Measurements from ENCODE around the gene HOMER3.

The HOMER3 gene

DNA sequence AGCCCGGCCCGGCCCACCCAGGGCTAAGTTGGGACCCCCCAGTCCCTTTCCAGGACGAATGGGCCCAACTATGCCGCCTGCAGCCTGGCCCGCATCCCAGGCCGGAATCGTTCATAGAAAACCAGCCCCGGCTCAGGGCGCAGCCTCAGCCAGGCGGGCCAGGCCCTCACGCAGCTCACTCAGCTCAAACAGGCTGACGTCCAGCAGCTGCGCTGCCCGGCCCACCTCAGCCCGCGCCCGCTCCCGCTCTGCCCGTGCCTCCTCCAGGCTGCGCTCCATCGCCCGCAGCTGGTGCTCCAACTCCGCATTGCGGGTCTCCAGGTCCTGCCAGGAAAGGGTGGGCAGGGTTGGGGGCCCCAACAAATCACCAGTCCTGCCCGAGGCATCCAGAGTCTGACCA lies 11.7 kb downstream of the HOMER3 start:
- in situ Hi-C loops (cut with HindIII; ENCODE audit: low sequenced_read_pairs): no loop called here
- no peak overlapping the region for H3K4me3 ChIP-seq (ENCODE audit: low read depth, low read length)

DNA sequence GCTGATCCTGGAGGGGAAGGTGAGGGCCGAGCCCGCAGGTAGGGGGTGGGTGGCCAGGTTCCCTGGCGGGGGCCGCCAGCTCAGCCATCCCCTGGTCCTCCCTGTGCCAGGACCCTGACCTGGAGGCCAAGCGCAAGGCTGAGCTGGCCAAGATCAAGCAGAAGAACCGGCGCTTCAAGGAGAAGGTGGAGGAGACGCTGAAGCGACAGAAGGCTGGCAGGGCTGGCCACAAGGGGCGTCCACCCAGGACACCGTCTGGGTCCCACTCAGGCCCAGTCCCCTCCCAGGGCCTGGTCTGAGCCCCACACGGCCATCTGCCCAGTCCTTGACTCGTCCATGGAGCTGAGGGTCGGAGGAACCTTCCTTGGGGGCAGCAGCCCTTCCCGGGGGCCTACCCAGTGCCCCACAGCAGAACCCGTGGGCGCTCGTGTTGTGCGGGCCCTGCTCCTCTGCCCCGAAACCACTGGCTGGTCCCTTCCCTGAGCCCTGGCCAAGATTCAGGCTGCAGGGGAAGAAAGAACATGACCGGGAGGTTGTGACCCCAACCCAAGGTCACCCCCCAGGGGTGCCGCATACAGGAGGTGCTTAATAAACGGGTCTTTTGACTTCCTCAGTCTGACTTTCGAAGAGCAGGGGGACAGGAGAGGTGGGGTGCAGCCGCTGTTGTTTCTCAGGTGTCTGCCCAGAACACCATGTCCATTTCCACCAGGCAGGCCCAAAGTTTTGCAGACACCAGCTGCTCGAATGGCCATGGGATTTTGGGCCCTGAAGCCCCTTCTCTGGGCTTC lies 12.8 kb downstream of the HOMER3 start:
- TF ChIP-seq, protein P1, sequence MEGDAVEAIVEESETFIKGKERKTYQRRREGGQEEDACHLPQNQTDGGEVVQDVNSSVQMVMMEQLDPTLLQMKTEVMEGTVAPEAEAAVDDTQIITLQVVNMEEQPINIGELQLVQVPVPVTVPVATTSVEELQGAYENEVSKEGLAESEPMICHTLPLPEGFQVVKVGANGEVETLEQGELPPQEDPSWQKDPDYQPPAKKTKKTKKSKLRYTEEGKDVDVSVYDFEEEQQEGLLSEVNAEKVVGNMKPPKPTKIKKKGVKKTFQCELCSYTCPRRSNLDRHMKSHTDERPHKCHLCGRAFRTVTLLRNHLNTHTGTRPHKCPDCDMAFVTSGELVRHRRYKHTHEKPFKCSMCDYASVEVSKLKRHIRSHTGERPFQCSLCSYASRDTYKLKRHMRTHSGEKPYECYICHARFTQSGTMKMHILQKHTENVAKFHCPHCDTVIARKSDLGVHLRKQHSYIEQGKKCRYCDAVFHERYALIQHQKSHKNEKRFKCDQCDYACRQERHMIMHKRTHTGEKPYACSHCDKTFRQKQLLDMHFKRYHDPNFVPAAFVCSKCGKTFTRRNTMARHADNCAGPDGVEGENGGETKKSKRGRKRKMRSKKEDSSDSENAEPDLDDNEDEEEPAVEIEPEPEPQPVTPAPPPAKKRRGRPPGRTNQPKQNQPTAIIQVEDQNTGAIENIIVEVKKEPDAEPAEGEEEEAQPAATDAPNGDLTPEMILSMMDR (IDR thresholded peaks at IDR 0.05; ENCODE audit: low read depth, low read length, missing control alignments): no peak
- in situ Hi-C loops (cut with HindIII; ENCODE audit: low sequenced_read_pairs): no loop called here
- H3K4me3 ChIP-seq (ENCODE audit: low read depth, low read length): no peak overlapping the region
- no peak for DNase-seq (ENCODE audit: low read depth)

More for the DNA sequence above, 11.7 kb downstream of the HOMER3 start:
- no peak for DNase-seq (ENCODE audit: low read depth)
- TF ChIP-seq, protein P1 (IDR thresholded peaks at IDR 0.05; ENCODE audit: low read depth, low read length, missing control alignments): no peak

DNA sequence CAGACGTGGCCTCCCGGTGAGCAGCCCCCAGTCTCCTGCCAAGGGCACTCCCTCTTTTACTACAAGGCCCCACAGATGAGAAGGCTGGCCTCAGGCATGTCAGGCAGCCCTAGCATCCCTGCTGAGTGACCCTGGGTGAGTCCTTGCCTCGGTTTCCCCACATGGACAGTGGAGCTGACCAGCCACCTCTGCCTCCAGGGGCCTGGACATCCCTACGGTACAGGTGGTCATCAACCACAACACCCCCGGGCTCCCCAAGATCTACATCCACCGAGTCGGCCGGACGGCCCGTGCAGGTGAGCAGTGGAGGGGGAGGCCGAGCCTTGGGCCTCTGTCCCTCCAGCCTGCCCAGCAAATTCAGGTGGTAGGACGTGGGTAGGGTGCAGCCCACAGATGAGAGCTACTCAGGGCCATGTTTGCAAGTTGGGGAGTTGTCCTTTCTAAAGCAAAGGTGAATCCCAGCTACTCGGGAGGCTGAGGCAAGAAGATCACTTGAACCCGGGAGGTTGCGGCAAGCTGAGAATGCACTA lies 16.3 kb downstream of the HOMER3 start:
- H3K4me3 ChIP-seq (ENCODE audit: low read depth, low read length): no peak overlapping the region
- in situ Hi-C loops (cut with HindIII; ENCODE audit: low sequenced_read_pairs): no loop called here
- TF ChIP-seq, protein P1 (IDR thresholded peaks at IDR 0.05; ENCODE audit: low read depth, low read length, missing control alignments): no peak
- no peak for DNase-seq (ENCODE audit: low read depth)

DNA sequence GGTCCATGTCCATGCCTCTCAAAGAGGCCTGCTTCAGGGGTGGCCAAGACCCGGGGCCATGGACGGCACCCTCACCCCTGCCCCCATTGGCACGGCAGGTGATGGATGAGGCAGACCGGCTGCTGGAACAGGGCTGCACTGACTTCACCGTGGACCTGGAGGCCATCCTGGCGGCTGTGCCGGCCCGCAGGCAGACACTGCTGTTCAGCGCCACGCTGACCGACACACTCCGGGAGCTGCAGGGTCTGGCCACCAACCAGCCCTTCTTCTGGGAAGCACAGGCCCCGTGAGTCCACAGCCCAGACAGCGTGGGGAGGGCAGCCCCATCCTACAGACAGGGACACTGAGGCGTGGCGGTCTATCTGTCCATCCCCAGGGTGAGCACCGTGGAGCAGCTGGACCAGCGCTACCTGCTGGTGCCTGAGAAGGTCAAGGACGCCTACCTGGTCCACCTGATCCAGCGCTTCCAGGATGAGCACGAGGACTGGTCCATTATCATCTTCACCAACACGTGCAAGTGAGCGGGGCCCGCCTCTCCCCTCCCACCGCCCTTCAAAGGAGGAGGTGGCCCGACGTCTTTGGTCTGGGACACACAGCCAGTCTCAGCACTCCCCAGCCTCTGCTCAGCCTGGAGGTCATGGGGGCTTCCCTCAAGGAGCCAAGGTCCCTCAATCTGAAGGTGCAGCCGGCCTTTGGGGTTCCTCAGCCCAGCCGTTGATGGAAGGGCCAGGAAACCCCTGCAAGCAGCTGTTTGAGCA lies 18.6 kb downstream of the HOMER3 start:
- in situ Hi-C loops (cut with HindIII; ENCODE audit: low sequenced_read_pairs): no loop called here
- DNase-seq (ENCODE audit: low read depth): no peak
- H3K4me3 ChIP-seq (ENCODE audit: low read depth, low read length): no peak overlapping the region
- TF ChIP-seq, protein P1 (IDR thresholded peaks at IDR 0.05; ENCODE audit: low read depth, low read length, missing control alignments): no peak

DNA sequence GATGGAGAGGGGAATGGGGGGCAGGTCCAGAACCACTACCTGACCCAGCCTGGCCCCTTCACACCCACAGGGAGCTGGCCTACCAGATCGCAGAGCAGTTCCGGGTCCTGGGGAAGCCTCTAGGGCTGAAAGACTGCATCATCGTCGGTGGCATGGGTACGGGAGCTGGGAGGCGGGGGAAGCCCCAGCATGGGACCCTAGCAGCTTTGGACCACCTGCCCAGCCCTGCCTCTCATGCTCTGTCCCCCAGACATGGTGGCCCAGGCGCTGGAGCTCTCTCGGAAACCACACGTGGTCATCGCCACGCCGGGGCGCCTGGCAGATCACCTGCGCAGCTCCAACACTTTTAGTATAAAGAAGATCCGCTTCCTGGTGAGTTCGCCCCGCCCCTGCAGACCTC lies 19.4 kb downstream of the HOMER3 start:
- TF ChIP-seq, protein P1 (IDR thresholded peaks at IDR 0.05; ENCODE audit: low read depth, low read length, missing control alignments): no peak
- in situ Hi-C loops (cut with HindIII; ENCODE audit: low sequenced_read_pairs): no loop called here

DNA sequence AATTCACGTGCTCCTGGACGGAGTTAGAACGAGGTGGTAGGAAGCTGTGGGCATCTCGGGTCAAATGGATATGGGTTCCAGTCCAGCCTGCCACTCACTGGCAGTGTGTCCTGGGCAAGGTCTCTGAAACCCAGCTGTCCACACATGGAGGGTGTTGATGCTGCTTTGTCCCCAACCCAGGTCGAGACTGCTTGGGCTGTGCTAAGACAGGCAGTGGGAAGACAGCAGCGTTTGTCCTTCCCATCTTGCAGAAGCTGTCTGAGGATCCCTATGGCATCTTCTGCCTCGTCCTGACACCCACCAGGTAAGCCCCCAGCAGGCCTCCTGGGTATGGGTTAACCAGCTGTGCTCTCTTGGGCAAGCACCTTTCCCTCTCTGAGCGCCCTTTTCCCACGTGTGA lies 20.6 kb downstream of the HOMER3 start:
- H3K4me3 ChIP-seq (ENCODE audit: low read depth, low read length): peak overlapping the region; percentile 76
- DNase-seq (ENCODE audit: low read depth): no peak
- in situ Hi-C loops (cut with HindIII; ENCODE audit: low sequenced_read_pairs): no loop called here
- TF ChIP-seq, protein P1 (IDR thresholded peaks at IDR 0.05; ENCODE audit: low read depth, low read length, missing control alignments): no peak

More for the DNA sequence above, 19.4 kb downstream of the HOMER3 start:
- DNase-seq (ENCODE audit: low read depth): no peak
- H3K4me3 ChIP-seq (ENCODE audit: low read depth, low read length): no peak overlapping the region

All from astrocyte of the cerebellum (primary cell).